ENCODE results near the gene DCC. TPM values are rescaled to one million over a fixed set of nuclear protein-coding genes. Genes with fewer than 3 reads are reported as not detected.

The DCC gene
- total and polyA plus RNA-seq, 3 donors from 2014 or later: 7.9 to 42.1 (median 24.5) TPM

DNA sequence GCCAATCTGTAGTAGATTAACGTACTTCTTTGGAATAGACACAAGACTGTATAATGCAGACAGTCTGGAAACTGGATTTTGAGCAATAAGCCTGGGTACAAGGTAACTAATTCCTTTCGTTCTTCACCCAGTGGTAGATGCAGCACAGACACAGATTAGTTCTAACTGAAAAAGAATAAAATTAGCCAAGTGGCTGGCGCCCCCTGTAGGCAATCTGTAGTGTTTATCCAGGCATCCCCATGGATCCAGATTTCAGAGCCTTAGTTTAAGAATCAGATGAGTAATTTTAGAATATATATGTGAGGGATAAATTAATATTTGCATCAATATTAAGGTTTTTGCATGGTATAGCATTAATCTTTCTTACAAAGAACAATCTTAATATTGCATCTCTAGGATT is 563.9 kb downstream of the DCC start:
- no peaks in the 10 kb centered on the region for H3K27me3 ChIP-seq
- peak; percentile 78 for DNase-seq
- TF ChIP-seq, protein P1, sequence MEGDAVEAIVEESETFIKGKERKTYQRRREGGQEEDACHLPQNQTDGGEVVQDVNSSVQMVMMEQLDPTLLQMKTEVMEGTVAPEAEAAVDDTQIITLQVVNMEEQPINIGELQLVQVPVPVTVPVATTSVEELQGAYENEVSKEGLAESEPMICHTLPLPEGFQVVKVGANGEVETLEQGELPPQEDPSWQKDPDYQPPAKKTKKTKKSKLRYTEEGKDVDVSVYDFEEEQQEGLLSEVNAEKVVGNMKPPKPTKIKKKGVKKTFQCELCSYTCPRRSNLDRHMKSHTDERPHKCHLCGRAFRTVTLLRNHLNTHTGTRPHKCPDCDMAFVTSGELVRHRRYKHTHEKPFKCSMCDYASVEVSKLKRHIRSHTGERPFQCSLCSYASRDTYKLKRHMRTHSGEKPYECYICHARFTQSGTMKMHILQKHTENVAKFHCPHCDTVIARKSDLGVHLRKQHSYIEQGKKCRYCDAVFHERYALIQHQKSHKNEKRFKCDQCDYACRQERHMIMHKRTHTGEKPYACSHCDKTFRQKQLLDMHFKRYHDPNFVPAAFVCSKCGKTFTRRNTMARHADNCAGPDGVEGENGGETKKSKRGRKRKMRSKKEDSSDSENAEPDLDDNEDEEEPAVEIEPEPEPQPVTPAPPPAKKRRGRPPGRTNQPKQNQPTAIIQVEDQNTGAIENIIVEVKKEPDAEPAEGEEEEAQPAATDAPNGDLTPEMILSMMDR (IDR thresholded peaks at IDR 0.05): peak; percentile 34 to 75 (median 55)
- no peak for TF ChIP-seq POLR2A (IDR thresholded peaks at IDR 0.05)
- 23 to 36% methylated on average over 3 of the region's 3 CpGs for WGBS, 2 donors
- no peak overlapping the region for H3K27ac ChIP-seq
- no peaks in the 10 kb centered on the region for H3K36me3 ChIP-seq (ENCODE audit: low read depth, missing control alignments)
- H3K4me3 ChIP-seq: no peak overlapping the region
- H3K9me3 ChIP-seq: no peaks in the 10 kb centered on the region
- H3K4me1 ChIP-seq: no peaks in the 10 kb centered on the region
- intact Hi-C loops (cut with DNase I; ENCODE audit: low total_unique reads): no loop called here

DNA sequence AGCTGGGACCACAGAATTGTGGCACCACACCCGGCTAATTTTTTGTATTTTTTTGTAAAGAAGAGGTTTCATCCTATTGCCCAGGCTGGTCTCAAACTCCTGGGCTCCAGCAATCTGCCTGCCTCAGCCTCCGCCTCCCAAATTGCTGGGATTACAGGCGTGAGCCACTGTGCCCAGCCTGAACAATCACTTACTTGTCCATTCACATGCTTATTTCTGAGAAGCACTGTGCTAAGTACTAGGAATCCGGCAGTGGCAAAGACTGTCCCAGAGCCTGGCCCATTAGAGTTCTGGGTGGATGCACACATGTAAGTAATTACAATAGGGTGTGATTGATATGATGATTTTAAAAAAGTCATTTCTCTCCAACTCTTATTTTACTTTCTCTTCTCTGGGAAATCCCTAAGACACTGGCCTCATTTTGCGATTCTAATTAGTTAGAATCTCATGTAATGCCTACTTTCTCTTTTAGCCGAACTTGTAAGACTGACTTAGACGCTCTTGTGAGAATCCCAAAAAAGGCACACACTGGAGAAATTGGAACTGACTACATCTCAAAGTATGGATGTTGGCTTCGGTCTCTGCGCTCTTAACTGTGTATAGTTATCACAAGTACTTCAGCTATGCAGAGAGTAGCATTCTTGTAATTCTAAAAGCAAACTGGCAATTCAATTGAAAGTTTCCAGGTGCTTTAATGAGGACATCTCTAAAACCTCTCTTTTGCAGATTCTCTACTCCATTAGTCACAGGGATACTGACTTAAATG is 567.7 kb downstream of the DCC start:
- intact Hi-C loops (cut with DNase I; ENCODE audit: low total_unique reads): no loop called here
- Histone ChIP-seq H3K27ac (no peak overlapping the region), H3K4me3 (no peak overlapping the region)

DNA sequence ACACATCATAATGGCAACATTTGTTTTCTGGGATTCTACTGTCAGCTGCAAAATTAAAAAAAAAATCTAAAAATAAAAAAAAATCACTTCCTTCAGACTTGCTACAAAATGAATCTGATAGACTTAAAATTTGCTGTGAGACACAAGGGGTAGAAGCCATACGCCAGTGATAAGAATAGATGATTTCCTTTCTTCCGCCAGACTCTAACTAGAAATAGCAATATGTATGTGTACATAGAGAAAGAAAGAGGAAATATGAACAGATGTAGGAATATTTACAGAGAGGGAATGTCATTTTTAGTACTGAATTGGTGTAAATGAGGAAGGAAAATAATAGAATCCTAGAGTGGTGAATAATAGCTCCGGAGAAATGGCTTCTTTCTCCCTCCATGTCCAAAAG is 574.2 kb downstream of the DCC start:
- H3K36me3 ChIP-seq (ENCODE audit: low read depth, missing control alignments): no peaks in the 10 kb centered on the region
- no peak overlapping the region for H3K4me3 ChIP-seq
- no peaks in the 10 kb centered on the region for H3K9me3 ChIP-seq
- DNase-seq: no peak
- no peaks in the 10 kb centered on the region for H3K4me1 ChIP-seq
- intact Hi-C loops (cut with DNase I; ENCODE audit: low total_unique reads): no loop called here
- no peaks in the 10 kb centered on the region for H3K27me3 ChIP-seq
- WGBS, 2 donors: 64 to 82% methylated on average over 3 of the region's 3 CpGs
- no peak for TF ChIP-seq POLR2A (IDR thresholded peaks at IDR 0.05)
- TF ChIP-seq, protein P1 (IDR thresholded peaks at IDR 0.05): no peak
- H3K27ac ChIP-seq: no peak overlapping the region

More for the DNA sequence above, 567.7 kb downstream of the DCC start:
- WGBS, 2 donors: 76 to 83% methylated on average over 9 of the region's 9 CpGs
- no peak for DNase-seq
- TF ChIP-seq POLR2A (IDR thresholded peaks at IDR 0.05): no peak
- TF ChIP-seq, protein P1 (IDR thresholded peaks at IDR 0.05): no peak
- Histone ChIP-seq H3K4me1 (no peaks in the 10 kb centered on the region), H3K36me3 (ENCODE audit: low read depth, missing control alignments) (no peaks in the 10 kb centered on the region), H3K9me3 (no peaks in the 10 kb centered on the region), H3K27me3 (no peaks in the 10 kb centered on the region)

DNA sequence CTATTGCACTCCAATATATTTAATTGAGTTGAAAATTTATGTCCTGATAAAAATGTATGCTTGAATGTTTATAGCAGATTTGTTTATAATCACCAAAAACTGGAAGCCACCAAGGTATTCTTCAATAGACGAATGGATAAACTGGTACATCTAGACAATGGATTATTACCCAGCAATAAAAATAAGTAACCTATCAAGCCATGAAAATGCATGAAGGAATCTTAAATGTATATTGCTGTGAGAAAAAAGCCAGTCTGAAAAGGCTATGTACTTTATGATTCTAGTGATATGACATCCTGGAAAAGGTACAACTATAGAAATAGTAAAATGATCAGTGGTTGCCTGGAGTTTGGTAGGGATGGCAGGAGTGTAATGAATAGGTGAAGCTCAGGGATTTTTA is 580.7 kb downstream of the DCC start:
- TF ChIP-seq POLR2A (IDR thresholded peaks at IDR 0.05): no peak
- TF ChIP-seq, protein P1 (IDR thresholded peaks at IDR 0.05): no peak
- DNase-seq: no peak
- no peaks in the 10 kb centered on the region for H3K27me3 ChIP-seq
- H3K36me3 ChIP-seq (ENCODE audit: low read depth, missing control alignments): no peaks in the 10 kb centered on the region
- H3K9me3 ChIP-seq: no peaks in the 10 kb centered on the region
- 80 to 86% methylated on average over 1 of the region's 1 CpG for WGBS, 2 donors
- intact Hi-C loops (cut with DNase I; ENCODE audit: low total_unique reads): no loop called here
- no peak overlapping the region for H3K4me3 ChIP-seq
- no peaks in the 10 kb centered on the region for H3K4me1 ChIP-seq
- no peak overlapping the region for H3K27ac ChIP-seq

DNA sequence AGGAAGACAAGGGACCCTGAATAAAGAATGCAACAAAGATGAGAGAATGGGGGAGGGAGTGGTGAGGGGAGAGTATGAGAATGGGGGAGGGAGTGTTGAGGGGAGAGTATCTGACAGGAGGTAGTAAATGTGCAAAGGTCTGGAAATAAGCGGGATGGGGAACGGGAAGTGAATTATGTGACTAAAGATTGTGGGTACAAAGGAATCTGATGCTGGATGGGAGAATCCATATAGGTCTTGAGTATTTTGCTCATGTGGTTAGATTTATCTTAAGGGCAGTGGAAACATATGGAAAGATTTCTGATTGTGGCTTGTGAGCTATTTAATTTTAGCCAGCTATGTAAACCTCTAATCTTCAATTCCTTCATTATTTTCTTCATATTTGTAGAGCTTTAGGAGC is 593.4 kb downstream of the DCC start:
- H3K27me3 ChIP-seq: no peaks in the 10 kb centered on the region
- no peaks in the 10 kb centered on the region for H3K9me3 ChIP-seq
- no peak overlapping the region for H3K27ac ChIP-seq
- intact Hi-C loops (cut with DNase I; ENCODE audit: low total_unique reads): no loop called here
- no peak for DNase-seq
- TF ChIP-seq POLR2A (IDR thresholded peaks at IDR 0.05): no peak
- TF ChIP-seq, protein P1 (IDR thresholded peaks at IDR 0.05): no peak
- no peaks in the 10 kb centered on the region for H3K36me3 ChIP-seq (ENCODE audit: low read depth, missing control alignments)
- 75 to 82% methylated on average over 2 of the region's 2 CpGs for WGBS, 2 donors
- no peak overlapping the region for H3K4me3 ChIP-seq
- H3K4me1 ChIP-seq: no peaks in the 10 kb centered on the region

Data from testis (tissue), 3 donors.